HG02970 (cell line): ENCODE results near the gene KRIT1.

Experiments used
- ATAC-seq: cut with Tn5 transposase; IDR thresholded peaks from one replicate; pipeline ENCODE4 v1.9.1; 2021; ENCODE audit warnings: mild to moderate bottlenecking, moderate library complexity, moderate number of reproducible peaks; ENCODE audit not compliant: unreplicated experiment, low FRiP score

Gene KRIT1

DNA sequence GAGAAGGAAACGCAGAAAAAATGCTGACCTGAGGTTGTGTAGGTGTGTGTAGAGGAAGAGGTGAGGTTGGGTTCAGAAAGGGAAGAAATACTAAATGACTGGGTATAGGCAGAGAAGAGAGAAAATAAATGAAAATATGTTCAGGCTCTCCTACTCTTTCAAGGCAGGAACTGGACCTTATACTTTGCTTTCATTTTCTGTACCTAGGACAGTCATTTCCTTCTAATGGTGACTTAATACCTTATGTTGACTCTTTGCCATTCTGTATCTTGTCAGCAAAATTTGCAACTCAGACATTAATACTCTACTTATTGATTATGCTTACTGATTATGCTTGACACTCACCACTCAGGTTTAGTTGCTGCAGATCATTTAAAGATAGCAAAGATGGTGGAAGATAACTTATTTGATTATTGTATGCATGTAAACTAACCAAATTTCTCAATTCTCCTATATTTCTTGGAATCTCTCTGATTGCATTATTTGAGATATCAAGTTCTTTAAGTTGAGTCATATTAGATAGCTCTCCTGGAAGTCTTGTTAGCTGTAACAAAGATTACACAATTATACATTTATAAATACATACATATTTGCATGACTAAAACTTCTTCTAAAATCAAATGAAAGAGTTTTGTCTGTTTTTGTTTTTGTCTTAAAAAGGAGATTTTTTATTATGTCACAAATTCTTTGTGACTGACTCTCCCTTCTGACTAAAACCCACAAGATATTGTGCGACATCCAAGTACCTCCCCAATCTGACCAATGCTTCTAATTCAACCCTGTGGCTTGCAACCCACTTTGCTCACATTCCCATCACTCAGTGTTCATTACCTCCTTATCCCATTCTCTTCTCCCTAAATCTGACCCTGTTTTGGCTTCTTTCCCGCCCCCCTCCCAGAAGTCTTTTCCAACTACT is 86.8 kb downstream of the KRIT1 start:
- ATAC-seq = no peak

- ATAC-seq = no peak
Measured at GRCh38 chr7:92156990-92157389, 88.7 kb downstream of the KRIT1 start.

GRCh38 chr7:92155108-92155739 is 90.5 kb downstream of the KRIT1 start:
- ATAC-seq = no peak

DNA sequence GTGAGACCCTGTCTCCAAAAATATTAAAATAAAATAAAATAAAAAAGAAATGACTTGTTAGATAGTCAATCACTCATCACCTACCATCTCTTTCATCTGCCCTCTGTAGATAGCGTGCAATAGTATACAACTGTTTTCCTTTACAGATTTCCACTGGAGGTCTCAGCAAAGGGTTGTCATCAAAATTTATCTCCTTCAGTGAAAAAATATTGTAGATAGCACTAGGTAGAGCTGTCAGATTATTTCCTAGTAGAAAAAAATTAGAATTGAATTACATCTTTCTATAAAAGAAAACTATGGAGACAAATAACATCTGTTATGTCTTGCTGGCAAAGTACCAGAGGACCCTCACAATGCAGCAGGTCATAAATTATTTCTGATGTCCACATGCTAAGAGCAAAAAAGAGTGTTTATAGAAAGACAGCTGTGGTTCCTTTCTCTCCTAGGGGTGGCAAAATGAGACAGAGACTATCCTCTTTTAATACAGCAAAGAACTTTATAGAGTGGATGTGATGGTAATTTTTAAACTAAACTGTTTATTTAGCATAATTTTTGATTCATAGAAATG is 95.2 kb downstream of the KRIT1 start:
- no peak for ATAC-seq

GRCh38 chr7:92149736-92150239 is 95.9 kb downstream of the KRIT1 start:
- no peak for ATAC-seq
